ENCODE measurements around the gene APBA2. TPM values are rescaled to one million over a fixed set of nuclear protein-coding genes. Genes with fewer than 3 reads are reported as not detected.

Gene APBA2
- total RNA-seq, 4 donors from 2014 or later = 3.3 to 5.4 (median 4.5) TPM

- peak in 1 of 2 donors; percentile 6 for DNase-seq (ENCODE audit: low spot score in 2 of 2)
- no peak overlapping the region for H3K27ac ChIP-seq
- no peaks in the 10 kb centered on the region for H3K9me3 ChIP-seq
- no peaks in the 10 kb centered on the region for H3K36me3 ChIP-seq
- no peak overlapping the region for H3K4me3 ChIP-seq
- TF ChIP-seq CTCF (IDR thresholded peaks at IDR 0.05) (no peak), EP300 (IDR thresholded peaks at IDR 0.05) (no peak), POLR2A (IDR thresholded peaks at IDR 0.05) (no peak)
- H3K4me1 ChIP-seq = peaks cover 0 to 9% (median 3%) of the 10 kb centered on the region in 4 donors
- WGBS, 2 donors = 86 to 92% methylated on average over 27 to 28 of the region's 31 CpGs
- no peaks in the 10 kb centered on the region for H3K27me3 ChIP-seq
These were observed 250.2 kb downstream of the APBA2 start for GRCh38 chr15:29135702-29136646.

- H3K9me3 ChIP-seq = no peaks in the 10 kb centered on the region
- no peak overlapping the region for H3K4me3 ChIP-seq
- DNase-seq (ENCODE audit: low spot score in 2 of 2) = no peak
- H3K4me1 ChIP-seq = peaks cover 0 to 14% (median 3%) of the 10 kb centered on the region in 4 donors
- no peaks in the 10 kb centered on the region for H3K36me3 ChIP-seq
- H3K27me3 ChIP-seq = no peaks in the 10 kb centered on the region
- TF ChIP-seq POLR2A (IDR thresholded peaks at IDR 0.05) (no peak), EP300 (IDR thresholded peaks at IDR 0.05) (no peak), CTCF (IDR thresholded peaks at IDR 0.05) (no peak)
- H3K27ac ChIP-seq = no peak overlapping the region
- 89 to 93% methylated on average over 6 of the region's 6 CpGs for WGBS, 2 donors
These were observed 252.5 kb downstream of the APBA2 start for GRCh38 chr15:29138260-29138659.

GRCh38 chr15:29139072-29139471 is 253.3 kb downstream of the APBA2 start:
- DNase-seq (ENCODE audit: low spot score in 2 of 2) = peak in 1 of 2 donors; percentile 3
- 83 to 84% methylated on average over 19 of the region's 19 CpGs for WGBS, 2 donors
- H3K27me3 ChIP-seq = no peaks in the 10 kb centered on the region
- no peak overlapping the region for H3K27ac ChIP-seq
- H3K36me3 ChIP-seq = no peaks in the 10 kb centered on the region
- H3K4me1 ChIP-seq = peaks cover 0 to 14% (median 3%) of the 10 kb centered on the region in 4 donors
- TF ChIP-seq EP300 (IDR thresholded peaks at IDR 0.05) = no peak
- no peak for TF ChIP-seq POLR2A (IDR thresholded peaks at IDR 0.05)
- TF ChIP-seq CTCF (IDR thresholded peaks at IDR 0.05) = no peak
- no peak overlapping the region for H3K4me3 ChIP-seq
- no peaks in the 10 kb centered on the region for H3K9me3 ChIP-seq

- Histone ChIP-seq H3K36me3 (no peaks in the 10 kb centered on the region), H3K4me3 (no peak overlapping the region), H3K27me3 (no peaks in the 10 kb centered on the region), H3K27ac (no peak overlapping the region), H3K4me1 (peaks cover 0 to 14% (median 3%) of the 10 kb centered on the region in 4 donors), H3K9me3 (no peaks in the 10 kb centered on the region)
- WGBS, 2 donors = 16 to 17% methylated on average over 29 of the region's 31 CpGs
- TF ChIP-seq POLR2A (IDR thresholded peaks at IDR 0.05) = no peak
- TF ChIP-seq CTCF (IDR thresholded peaks at IDR 0.05) = peak; percentile 61 to 72 (median 65)
- no peak for TF ChIP-seq EP300 (IDR thresholded peaks at IDR 0.05)
- peak in 1 of 2 donors; percentile 10 for DNase-seq (ENCODE audit: low spot score in 2 of 2)
These were observed 254.0 kb downstream of the APBA2 start for GRCh38 chr15:29139540-29140459.

Data from tibial nerve (tissue), 4 donors.